Activated CD4-positive, alpha-beta T cell treated with anti-CD3 and anti-CD28 coated beads, Interleukin-10, Interleukin-2, amounts not matched to agents 100 ng/mL and 50 ng/mL, durations not matched to agents 16 hours and 8 hours (primary cell): Measurements from ENCODE around the gene PTGR3.

Experiments
- DNase-seq: peaks from one replicate; pipeline ENCODE4 v3.0.0-alpha.2; 2020

The PTGR3 gene

GRCh38 chr18:75234901-75235300, 26.0 kb upstream of the PTGR3 start:
- DNase-seq = no peak

- no peak for DNase-seq
Measured at GRCh38 chr18:75231053-75231406, 22.1 kb upstream of the PTGR3 start.

- no peak for DNase-seq
Measured at GRCh38 chr18:75230163-75231052, 21.5 kb upstream of the PTGR3 start.

- DNase-seq = no peak
Measured at GRCh38 chr18:75229437-75229836, 20.5 kb upstream of the PTGR3 start.

GRCh38 chr18:75228967-75229366, 20.0 kb upstream of the PTGR3 start:
- DNase-seq = no peak

GRCh38 chr18:75227535-75228296, 18.8 kb upstream of the PTGR3 start:
- no peak for DNase-seq

GRCh38 chr18:75226956-75227316, 18.0 kb upstream of the PTGR3 start:
- DNase-seq = no peak

- no peak for DNase-seq
Measured at GRCh38 chr18:75226286-75226955, 17.5 kb upstream of the PTGR3 start.

GRCh38 chr18:75223687-75224347, 14.9 kb upstream of the PTGR3 start:
- no peak for DNase-seq

GRCh38 chr18:75222407-75222806, 13.5 kb upstream of the PTGR3 start:
- no peak for DNase-seq

- DNase-seq = no peak
Measured at GRCh38 chr18:75221897-75222296, 13.0 kb upstream of the PTGR3 start.

- DNase-seq = no peak
Measured at GRCh38 chr18:75221397-75221796, 12.5 kb upstream of the PTGR3 start.

GRCh38 chr18:75220551-75221355, 11.8 kb upstream of the PTGR3 start:
- DNase-seq = no peak

- no peak for DNase-seq
Measured at GRCh38 chr18:75219745-75220375, 10.9 kb upstream of the PTGR3 start.

- no peak for DNase-seq
Measured at GRCh38 chr18:75218065-75218923, 9.4 kb upstream of the PTGR3 start.

- no peak for DNase-seq
Measured at GRCh38 chr18:75216911-75217689, 8.2 kb upstream of the PTGR3 start.

- no peak for DNase-seq
Measured at GRCh38 chr18:75216212-75216910, 7.4 kb upstream of the PTGR3 start.

GRCh38 chr18:75215663-75216062, 6.7 kb upstream of the PTGR3 start:
- no peak for DNase-seq

- no peak for DNase-seq
Measured at GRCh38 chr18:75214766-75215510, 6.0 kb upstream of the PTGR3 start.
